Measurements from ENCODE around the gene PITPNM1.

PITPNM1 gene

DNA sequence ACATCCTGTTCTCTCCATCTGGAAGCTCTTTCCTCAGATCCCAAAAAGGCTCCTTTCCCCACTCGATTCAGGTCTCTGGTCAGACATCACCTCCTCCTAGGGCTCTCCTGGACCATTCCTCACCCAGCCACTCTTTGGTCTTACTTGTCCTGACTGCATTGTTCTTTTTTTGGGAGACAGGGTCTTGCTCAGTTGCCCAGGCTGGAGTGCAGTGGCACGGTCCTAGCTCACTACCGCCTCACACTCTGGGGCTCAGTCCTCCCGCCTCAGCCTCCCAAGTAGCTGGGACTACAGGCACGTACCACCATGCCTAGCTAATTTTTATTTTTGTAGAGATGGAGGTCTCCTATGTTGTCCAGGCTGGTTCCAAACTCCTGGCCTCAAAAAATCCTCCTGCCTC, 59.6 kb downstream of the PITPNM1 start:
- DNase-seq (ENCODE audit: low read depth in 1 of 2, low spot score in 1 of 2): no peak

DNA sequence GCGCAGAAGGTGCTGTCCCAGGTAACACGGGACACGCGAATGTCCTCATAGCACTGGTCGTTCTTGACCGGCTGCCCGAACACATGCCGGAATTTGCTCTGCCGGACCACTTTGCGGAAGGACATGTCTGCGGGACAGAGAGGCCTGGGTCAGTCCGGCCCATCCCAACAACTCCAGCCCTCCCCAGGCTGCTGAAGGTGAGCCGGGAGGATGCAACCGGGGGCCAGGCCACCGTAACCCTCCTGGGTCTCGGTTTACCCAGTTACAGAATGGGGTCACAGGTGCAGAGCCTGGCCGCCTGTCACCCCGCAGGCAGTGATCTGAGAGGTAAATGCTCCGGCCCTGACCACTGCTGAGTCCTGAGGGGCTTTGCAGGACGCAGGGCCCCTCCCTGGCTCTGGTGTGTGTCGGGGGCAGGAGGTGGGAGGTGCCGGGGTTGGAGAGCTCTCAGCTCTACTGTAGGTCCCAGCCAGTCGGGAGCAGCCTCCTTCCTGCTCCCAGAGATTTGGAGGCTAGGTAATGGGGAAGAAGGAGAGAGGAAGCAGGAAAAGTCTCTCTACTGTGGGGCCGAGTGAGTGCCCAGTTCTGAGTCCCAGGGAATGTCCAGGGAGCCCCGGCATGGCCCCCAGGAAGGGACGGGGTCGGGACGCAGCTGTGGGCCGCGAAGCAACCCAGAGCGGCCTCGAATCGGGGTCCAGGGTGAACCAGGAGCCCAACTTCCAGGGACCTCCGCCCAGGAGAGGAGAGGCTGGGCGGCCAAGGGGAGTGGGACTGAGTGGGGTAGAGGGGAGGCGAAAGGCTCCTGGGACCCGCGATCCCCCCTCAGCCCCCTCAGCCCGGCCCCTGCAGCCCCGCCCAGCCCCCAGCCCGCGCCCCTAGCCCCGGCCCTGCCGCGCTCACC, 62.4 kb downstream of the PITPNM1 start:
- DNase-seq (ENCODE audit: low read depth in 1 of 2, low spot score in 1 of 2): no peak

Data from activated T-helper 1 cell treated with anti-CD3 and anti-CD28 coated beads, Interleukin-2, amount 50 U/mL, for 16 hours (primary cell).